Neural progenitor cell (in vitro differentiated cells): ENCODE results near the gene CLEC4F. TPM values are rescaled to one million over a fixed set of nuclear protein-coding genes. Genes with fewer than 3 reads are reported as not detected.

Experiments used
- DNase-seq: peaks from one replicate; pipeline ENCODE4 v3.0.0-alpha.2; 2016; ENCODE audit warnings: low spot score
- H2AFZ ChIP-seq: fragments of 200-600 bp; sonication (generic); replicated peaks from 2 replicates; pipeline ENCODE4 v1.6.1; 2016; ENCODE audit warnings: antibody characterized with exemption
- H3F3A ChIP-seq: fragments of 200-600 bp; sonication (generic); 2 replicates; pipeline ENCODE4 v1.6.1; 2016; ENCODE audit warnings: antibody characterized with exemption, low read depth
- H3K27ac ChIP-seq: fragments of 200-600 bp; sonication (generic); 2 replicates; pipeline ENCODE4 v1.5.1; 2016; ENCODE audit warnings: mild to moderate bottlenecking
- H3K27me3 ChIP-seq: fragments of 200-600 bp; sonication (generic); 2 replicates; pipeline ENCODE4 v1.6.1; 2016; ENCODE audit warnings: mild to moderate bottlenecking, moderate library complexity
- H3K36me3 ChIP-seq: fragments of 200-600 bp; sonication (generic); 2 replicates; pipeline ENCODE4 v1.5.1; 2016
- H3K4me1 ChIP-seq: fragments of 200-600 bp; sonication (generic); 2 replicates; pipeline ENCODE4 v1.6.1; 2016; ENCODE audit warnings: mixed run types
- H3K4me2 ChIP-seq: fragments of 200-600 bp; sonication (generic); 2 replicates; pipeline ENCODE4 v1.6.1; 2016
- H3K4me3 ChIP-seq: fragments of 200-600 bp; sonication (generic); 2 replicates; pipeline ENCODE4 v1.5.1; 2016
- H3K79me2 ChIP-seq: fragments of 200-600 bp; sonication (generic); 2 replicates; pipeline ENCODE4 v1.6.1; 2016; ENCODE audit warnings: low read depth
- H3K9ac ChIP-seq: fragments of 200-600 bp; sonication (generic); 2 replicates; pipeline ENCODE4 v1.6.1; 2016
- H3K9me3 ChIP-seq: fragments of 200-600 bp; sonication (generic); 2 replicates; pipeline ENCODE4 v1.5.1; 2016; ENCODE audit warnings: low read depth
- H4K20me1 ChIP-seq: fragments of 200-600 bp; sonication (generic); 2 replicates; pipeline ENCODE4 v1.6.1; 2016; ENCODE audit warnings: low read depth
- H3K27ac Mint-ChIP-seq: 3 replicates; pipeline ENCODE4 v1.8.0; 2021; ENCODE audit warnings: mixed read lengths
- H3K27me3 Mint-ChIP-seq: 2 replicates; pipeline ENCODE4 v1.8.0; 2022; ENCODE audit warnings: low read depth, mild to moderate bottlenecking, inconsistent platforms, moderate library complexity, mixed read lengths; ENCODE audit not compliant: insufficient read depth
- H3K36me3 Mint-ChIP-seq: 3 replicates; pipeline ENCODE4 v1.8.0; 2021; ENCODE audit warnings: mixed read lengths
- H3K4me1 Mint-ChIP-seq: 3 replicates; pipeline ENCODE4 v1.8.0; 2021; ENCODE audit warnings: mixed read lengths
- H3K4me3 Mint-ChIP-seq: 3 replicates; pipeline ENCODE4 v1.8.0; 2021; ENCODE audit warnings: mild to moderate bottlenecking, moderate library complexity, mixed read lengths
- H3K9me3 Mint-ChIP-seq: 3 replicates; pipeline ENCODE4 v1.8.0; 2020; ENCODE audit warnings: mixed read lengths
- EZH2 ChIP-seq: fragments of 200-600 bp; sonication (generic); IDR thresholded peaks from 2 replicates; pipeline ENCODE4 v1.6.1; 2017; ENCODE audit warnings: antibody characterized with exemption, mild to moderate bottlenecking, moderate library complexity
- EZH2phosphoT487 ChIP-seq: fragments of 200-600 bp; sonication (generic); IDR thresholded peaks from 2 replicates; pipeline ENCODE4 v1.6.1; 2017; ENCODE audit warnings: antibody characterized with exemption
- total RNA-seq: library from RNA; depleted of rRNA; stranded (reverse); fragments of >200 nt; gene quantifications from 2 replicates; pipeline ENCODE4 v1.2.3, GENCODE V29; 2015; ENCODE audit warnings: low replicate concordance
- TF ChIP-seq, protein P1 (sequence below): fragments of 200-600 bp; sonication (generic); IDR thresholded peaks from 2 replicates; pipeline ENCODE4 v1.5.1; 2017; ENCODE audit warnings: antibody characterized with exemption, mild to moderate bottlenecking

CLEC4F gene
- total RNA-seq, 1 donor from 2014 or later: not detected

DNA sequence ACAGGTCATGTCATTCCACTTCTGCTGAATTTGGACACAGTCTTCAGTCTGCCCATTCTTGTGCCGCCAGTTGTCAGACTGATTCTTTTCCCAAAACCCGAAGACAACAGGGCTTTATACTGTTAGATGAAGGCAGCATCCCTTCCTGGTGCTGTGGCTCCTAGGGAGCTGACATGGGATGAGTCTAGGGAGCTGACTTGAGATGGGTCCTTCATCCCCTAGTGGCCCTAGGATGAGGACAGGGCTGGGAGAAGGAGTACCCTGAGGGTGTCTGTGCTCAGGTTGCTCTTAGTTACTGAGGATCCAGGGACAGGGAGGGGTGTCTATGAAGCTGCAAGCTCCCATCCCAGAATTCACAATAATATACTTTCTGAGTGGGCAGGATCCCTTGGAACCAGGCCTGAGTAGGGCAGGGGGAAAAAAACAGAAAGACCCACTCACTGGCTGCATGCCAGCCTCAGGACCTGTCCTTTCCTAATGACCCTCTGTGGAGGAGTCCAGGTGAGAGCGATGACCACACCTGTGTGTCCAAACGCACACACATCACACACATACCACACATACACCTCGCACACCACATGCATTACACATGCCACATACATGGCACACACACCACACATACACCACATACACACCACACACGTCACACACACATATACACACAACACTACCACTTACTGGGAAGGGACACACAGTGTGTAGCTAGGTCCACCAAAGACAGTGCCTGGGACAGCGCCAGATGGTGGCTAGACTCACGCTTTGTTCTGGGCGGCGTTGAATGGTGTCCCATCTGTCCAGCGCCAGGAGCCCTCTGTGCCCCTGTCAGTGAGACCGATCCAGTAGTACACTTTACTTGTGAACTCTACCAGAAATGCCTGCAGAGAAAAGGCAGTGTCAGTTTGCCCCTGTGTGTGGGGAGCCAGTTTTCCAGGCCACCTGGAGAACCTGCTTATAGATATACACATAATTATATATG is 11.1 kb downstream of the CLEC4F start:
- Mint-ChIP-seq H3K9me3 (no peaks in the 10 kb centered on the region), H3K27me3 (peaks cover 6% of the 10 kb centered on the region), H3K4me1 (no peaks in the 10 kb centered on the region), H3K4me3 (no peak overlapping the region), H3K27ac (peak overlapping the region; percentile 69), H3K36me3 (no peaks in the 10 kb centered on the region)
- H3K4me3 ChIP-seq: no peak overlapping the region
- no peaks in the 10 kb centered on the region for H3F3A ChIP-seq
- no peaks in the 10 kb centered on the region for H3K4me1 ChIP-seq
- H3K27ac ChIP-seq: no peak overlapping the region
- no peak for TF ChIP-seq EZH2phosphoT487
- TF ChIP-seq, protein P1, sequence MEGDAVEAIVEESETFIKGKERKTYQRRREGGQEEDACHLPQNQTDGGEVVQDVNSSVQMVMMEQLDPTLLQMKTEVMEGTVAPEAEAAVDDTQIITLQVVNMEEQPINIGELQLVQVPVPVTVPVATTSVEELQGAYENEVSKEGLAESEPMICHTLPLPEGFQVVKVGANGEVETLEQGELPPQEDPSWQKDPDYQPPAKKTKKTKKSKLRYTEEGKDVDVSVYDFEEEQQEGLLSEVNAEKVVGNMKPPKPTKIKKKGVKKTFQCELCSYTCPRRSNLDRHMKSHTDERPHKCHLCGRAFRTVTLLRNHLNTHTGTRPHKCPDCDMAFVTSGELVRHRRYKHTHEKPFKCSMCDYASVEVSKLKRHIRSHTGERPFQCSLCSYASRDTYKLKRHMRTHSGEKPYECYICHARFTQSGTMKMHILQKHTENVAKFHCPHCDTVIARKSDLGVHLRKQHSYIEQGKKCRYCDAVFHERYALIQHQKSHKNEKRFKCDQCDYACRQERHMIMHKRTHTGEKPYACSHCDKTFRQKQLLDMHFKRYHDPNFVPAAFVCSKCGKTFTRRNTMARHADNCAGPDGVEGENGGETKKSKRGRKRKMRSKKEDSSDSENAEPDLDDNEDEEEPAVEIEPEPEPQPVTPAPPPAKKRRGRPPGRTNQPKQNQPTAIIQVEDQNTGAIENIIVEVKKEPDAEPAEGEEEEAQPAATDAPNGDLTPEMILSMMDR: no peak
- no peak for TF ChIP-seq EZH2
- peaks cover 5% of the 10 kb centered on the region for H3K27me3 ChIP-seq
- no peak overlapping the region for H2AFZ ChIP-seq
- no peaks in the 10 kb centered on the region for H4K20me1 ChIP-seq
- no peak overlapping the region for H3K9ac ChIP-seq
- no peaks in the 10 kb centered on the region for H3K79me2 ChIP-seq
- no peak overlapping the region for H3K4me2 ChIP-seq
- DNase-seq: no peak
- no peaks in the 10 kb centered on the region for H3K9me3 ChIP-seq
- no peaks in the 10 kb centered on the region for H3K36me3 ChIP-seq

GRCh38 chr2:70807828-70808118 is 12.6 kb downstream of the CLEC4F start:
- Histone ChIP-seq H3K9ac (no peak overlapping the region), H3K27ac (no peak overlapping the region), H4K20me1 (no peaks in the 10 kb centered on the region), H3K36me3 (no peaks in the 10 kb centered on the region), H3K4me2 (no peak overlapping the region), H3K9me3 (no peaks in the 10 kb centered on the region), H3K27me3 (peaks cover 5% of the 10 kb centered on the region), H2AFZ (no peak overlapping the region), H3F3A (no peaks in the 10 kb centered on the region), H3K79me2 (no peaks in the 10 kb centered on the region), H3K4me3 (no peak overlapping the region), H3K4me1 (no peaks in the 10 kb centered on the region)
- H3K27me3 Mint-ChIP-seq: peaks cover 6% of the 10 kb centered on the region
- H3K36me3 Mint-ChIP-seq: no peaks in the 10 kb centered on the region
- H3K27ac Mint-ChIP-seq: no peak overlapping the region
- TF ChIP-seq, protein P1: no peak
- H3K4me3 Mint-ChIP-seq: no peak overlapping the region
- H3K4me1 Mint-ChIP-seq: no peaks in the 10 kb centered on the region
- DNase-seq: no peak
- no peaks in the 10 kb centered on the region for H3K9me3 Mint-ChIP-seq

- Histone ChIP-seq H3F3A (no peaks in the 10 kb centered on the region), H3K27me3 (peaks cover 5% of the 10 kb centered on the region), H4K20me1 (no peaks in the 10 kb centered on the region), H2AFZ (no peak overlapping the region), H3K9me3 (no peaks in the 10 kb centered on the region), H3K9ac (no peak overlapping the region), H3K27ac (no peak overlapping the region), H3K4me2 (no peak overlapping the region), H3K36me3 (no peaks in the 10 kb centered on the region), H3K4me3 (no peak overlapping the region), H3K79me2 (no peaks in the 10 kb centered on the region), H3K4me1 (no peaks in the 10 kb centered on the region)
- no peaks in the 10 kb centered on the region for H3K36me3 Mint-ChIP-seq
- H3K27me3 Mint-ChIP-seq: peaks cover 6% of the 10 kb centered on the region
- DNase-seq: no peak
- H3K9me3 Mint-ChIP-seq: no peaks in the 10 kb centered on the region
- TF ChIP-seq, protein P1: no peak
- TF ChIP-seq EZH2phosphoT487 (no peak), EZH2 (no peak)
- H3K4me1 Mint-ChIP-seq: no peaks in the 10 kb centered on the region
- H3K4me3 Mint-ChIP-seq: no peak overlapping the region
- H3K27ac Mint-ChIP-seq: no peak overlapping the region
These were observed 13.1 kb downstream of the CLEC4F start for GRCh38 chr2:70807102-70807827.
